OCI-LY7 (cell line): ENCODE results near the gene CCDC122.

Experiments used
- CTCF ChIP-seq: fragments of 200-600 bp; sonication (generic); conservative IDR thresholded peaks from 2 replicates; pipeline ENCODE4 v1.5.1; 2014; ENCODE audit warnings: mild to moderate bottlenecking, antibody characterized with exemption, low read length, moderate library complexity, mixed read lengths
- EZH2phosphoT487 ChIP-seq: fragments of 200-600 bp; sonication (generic); IDR thresholded peaks from 2 replicates; pipeline ENCODE4 v1.6.1; 2018; ENCODE audit warnings: low read depth, borderline replicate concordance, mild to moderate bottlenecking, mixed run types, antibody characterized with exemption, low read length, moderate library complexity, mixed read lengths

GRCh38 chr13:43794416-43794815 is 85.1 kb downstream of the CCDC122 start:
- TF ChIP-seq CTCF (no peak), EZH2phosphoT487 (no peak)
